ENCODE measurements around the gene FANCD2.
"Not testable (repeated sequence)": the region's sequence is repeated elsewhere in the genome, so short reads cannot be mapped to it uniquely, and the experiment has no call there.

Gene FANCD2

GRCh38 chr3:10026084-10026890, at the start of gene FANCD2:
TSS of gene FANCD2 (plus strand) at chr3:10026437. CDS start at chr3:10028658, 2,221 bp downstream.
- DNase-seq = peak; percentile 16

DNA sequence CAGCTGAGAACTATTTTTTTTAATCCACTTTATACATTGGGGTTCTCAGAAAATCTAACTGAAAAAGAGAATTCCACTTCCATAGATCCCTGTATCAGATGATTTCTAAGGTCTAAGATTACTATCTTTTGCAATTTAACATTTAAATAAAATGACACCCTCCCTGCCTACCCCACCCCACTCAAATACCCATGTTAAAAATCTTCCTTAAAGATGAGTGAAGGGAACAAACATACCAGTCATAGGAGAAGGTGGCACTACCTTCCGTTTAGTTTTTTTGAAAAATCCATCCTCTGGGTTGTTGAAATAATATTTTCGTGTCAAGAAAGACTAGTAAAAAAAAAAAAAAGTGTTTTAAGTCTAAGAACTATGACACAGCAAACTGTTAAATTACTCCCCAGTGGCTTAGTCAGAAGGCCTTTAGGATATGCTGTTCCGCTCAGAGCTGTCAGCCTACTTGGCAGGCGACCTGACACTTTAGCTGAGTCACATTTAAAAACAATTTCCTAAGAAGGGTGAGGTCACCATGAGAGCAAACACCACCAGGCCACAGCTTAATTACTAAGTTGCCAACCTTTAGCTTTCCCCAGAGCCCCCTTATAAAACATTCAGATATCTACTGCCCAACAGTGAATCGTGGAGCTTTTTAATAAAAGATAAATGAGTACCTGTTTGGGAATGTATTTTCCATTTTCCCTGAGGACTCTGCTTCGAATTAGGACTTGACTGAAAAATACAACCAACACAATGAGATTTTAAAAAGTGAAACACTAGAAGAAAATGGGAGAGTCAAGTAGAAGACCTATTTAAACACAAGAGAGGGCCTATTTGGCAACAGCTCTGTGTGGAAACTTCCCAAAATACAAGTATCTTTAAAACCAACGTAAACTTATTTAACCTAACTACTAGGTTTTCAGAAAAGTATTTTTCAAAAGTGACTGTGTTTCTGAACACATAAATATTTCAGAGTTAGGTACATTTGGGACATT, 49.2 kb upstream of the FANCD2 start:
- no peak for DNase-seq

- no peak for DNase-seq
Measured at GRCh38 chr3:9978710-9979305, 47.4 kb upstream of the FANCD2 start.

DNA sequence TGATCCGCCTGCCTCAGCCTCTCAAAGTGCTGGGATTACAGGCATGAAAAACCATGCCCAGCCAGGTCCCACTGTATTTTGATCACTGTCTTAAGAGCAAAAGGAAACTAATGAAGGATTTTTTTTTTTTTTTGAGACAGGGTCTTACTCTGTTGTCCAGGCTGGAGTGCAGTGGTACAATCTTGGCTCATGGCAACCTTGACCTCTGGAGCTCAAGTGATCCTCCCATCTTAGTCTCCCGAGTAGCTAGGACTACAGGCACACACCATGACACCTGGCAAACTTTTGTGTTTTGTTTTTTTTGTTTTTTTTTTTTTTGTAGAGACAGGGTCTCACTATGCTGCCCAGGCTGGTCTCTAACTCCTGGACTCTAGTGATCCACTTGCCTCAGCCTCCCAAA, 46.0 kb upstream of the FANCD2 start:
- DNase-seq = no peak

- DNase-seq = no peak
Measured at GRCh38 chr3:9986230-9986725, 40.0 kb upstream of the FANCD2 start.

- DNase-seq = no peak
Measured at GRCh38 chr3:9994086-9994844, 32.0 kb upstream of the FANCD2 start.

- no peak for DNase-seq
Measured at GRCh38 chr3:10000686-10001085, 25.6 kb upstream of the FANCD2 start.

DNA sequence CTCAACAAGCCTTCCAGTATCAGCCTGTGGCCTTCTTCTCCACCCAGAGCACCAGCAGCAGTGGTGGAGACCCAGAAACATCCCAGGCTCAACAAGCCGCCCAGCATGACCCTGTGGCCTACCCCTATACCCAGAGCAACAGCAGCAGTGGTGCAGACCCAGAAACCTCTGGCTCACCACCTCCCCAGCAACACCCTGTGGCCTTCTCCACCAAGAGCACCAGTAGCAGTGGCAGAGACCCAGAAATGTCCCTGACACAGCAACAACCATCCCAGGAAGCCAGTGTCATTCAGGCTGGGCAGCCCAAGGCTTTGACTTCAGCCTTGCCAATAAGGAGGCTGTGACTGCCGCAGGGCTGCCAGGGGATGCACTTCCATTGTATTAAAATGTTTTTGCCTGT, 23.3 kb upstream of the FANCD2 start:
- no peak for DNase-seq

DNA sequence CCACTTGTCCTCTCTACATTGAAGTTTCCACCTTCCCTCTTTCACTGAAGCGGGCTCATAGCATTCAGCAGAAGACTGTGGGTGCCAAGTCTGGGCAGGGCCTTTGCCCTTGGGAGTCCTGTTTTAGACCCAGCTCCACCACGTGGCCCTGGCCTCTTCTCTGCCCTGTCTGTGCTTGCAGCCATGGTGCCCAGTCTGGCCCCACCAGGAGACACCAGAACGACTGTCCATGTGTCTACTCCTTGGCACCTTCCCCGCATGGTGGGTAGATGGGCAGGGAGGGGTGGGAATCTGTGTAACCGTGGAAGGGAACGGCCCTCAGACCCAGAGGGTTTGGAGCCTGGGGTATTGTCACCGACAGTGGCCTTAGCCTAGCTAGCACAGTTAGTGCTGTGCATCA, 21.7 kb upstream of the FANCD2 start:
- no peak for DNase-seq

DNA sequence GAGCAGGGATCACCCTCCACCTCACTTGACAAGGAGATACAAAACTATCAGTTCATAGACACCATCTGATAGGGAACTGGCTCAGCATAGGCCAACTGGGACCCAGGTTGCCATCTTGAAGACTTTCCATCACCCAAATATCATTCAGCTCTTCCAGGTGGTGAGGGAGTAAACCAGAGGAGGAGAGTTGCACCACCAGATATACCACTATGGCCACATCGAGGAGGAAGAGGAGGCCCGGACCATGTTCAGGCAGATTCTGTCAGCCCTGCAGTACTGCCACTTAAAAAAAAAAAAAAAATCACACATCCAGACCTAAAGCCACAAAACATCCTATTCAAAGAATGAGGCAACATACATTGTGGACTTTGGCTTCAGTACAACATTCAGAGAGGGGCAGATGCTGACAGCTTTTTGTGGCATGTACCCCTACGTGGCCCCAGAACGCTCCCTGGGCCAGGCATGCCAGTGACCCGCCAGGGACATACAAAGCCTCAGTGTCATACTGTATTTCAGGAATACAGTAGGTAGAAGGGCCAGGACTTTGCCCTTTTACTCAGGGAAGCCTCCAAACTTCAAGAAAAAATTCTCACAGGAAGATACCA, 21.2 kb upstream of the FANCD2 start:
- DNase-seq = no peak

- no peak for DNase-seq
Measured at GRCh38 chr3:10006048-10006761, 20.0 kb upstream of the FANCD2 start.

DNA sequence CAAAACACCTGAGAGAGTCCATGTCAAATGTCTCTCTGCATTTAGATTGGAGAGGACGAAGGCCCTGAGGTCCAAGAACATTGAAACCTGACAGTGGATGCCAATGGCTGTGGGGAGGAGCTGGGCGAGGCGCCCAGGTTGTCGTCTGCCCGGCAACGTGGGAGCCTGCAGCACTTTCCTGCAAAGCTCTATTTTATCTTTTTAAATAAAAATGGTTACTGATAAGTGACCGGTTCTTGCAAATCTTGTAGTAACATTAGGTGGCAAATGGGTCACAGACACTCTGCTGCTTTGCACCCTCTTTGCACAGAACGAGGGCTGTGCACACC, 19.5 kb upstream of the FANCD2 start:
- no peak for DNase-seq

- DNase-seq = no peak
Measured at GRCh38 chr3:10007126-10007782, 19.0 kb upstream of the FANCD2 start.

- DNase-seq = not testable (repeated sequence)
Measured at GRCh38 chr3:10008216-10008587, 18.0 kb upstream of the FANCD2 start.

DNA sequence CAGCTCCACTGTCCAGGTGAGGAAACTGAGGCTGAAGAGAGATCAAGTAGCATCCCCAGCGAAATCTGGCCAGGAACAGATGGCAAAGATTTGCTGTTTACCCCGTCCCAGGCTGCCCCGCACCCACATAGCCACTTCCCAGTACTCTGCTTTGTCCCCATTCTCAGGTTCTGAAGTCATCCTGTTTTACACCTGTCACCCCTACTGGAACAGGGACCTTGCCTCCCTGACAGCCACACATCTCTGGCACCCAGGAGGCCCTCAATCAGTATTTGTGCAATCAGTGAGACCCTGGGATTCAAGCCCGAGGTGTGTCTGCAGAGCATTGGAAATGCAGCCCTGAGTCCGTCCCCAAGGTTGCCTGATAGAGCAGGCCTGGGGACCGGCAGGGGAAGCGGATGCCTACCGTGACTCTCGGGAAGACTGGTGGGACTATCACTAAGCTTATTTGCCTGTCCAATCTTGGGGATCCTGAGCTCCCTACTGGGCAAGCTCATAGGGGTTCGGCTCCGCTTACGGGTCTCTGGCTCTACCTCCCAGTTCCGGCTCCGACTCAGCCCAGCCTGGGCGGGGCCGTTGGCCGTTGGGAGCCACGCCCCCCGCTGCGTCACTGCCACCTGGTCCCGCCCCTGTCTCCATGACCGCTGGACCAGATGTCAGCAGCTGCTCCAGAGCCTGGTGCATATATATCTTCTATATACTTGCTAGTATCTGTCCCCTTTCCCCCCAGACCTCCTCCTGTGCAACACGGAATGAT, 17.5 kb upstream of the FANCD2 start:
- no peak for DNase-seq

DNA sequence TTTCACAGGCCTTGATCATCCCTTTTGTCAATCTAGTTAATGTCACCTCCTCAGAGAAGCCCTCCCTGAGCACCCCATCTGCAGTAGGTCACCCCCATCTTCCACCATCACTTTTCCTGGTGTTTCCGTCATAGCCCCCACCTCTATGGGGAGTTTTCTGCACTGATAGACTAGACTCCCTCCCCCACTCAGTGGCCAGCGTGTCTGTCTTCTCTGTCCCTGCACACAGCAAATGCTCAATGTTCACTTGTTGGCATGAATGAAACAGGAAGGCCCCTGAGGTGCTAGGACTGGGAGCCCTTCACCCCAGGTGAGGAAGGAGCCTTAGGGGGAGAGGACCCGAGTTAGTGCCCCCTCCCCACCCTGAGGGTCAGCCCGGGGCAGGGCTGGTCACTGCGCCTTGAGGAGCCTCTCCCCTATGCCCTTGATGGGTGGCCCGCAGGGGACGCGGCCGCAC, 15.8 kb upstream of the FANCD2 start:
- DNase-seq = no peak

DNA sequence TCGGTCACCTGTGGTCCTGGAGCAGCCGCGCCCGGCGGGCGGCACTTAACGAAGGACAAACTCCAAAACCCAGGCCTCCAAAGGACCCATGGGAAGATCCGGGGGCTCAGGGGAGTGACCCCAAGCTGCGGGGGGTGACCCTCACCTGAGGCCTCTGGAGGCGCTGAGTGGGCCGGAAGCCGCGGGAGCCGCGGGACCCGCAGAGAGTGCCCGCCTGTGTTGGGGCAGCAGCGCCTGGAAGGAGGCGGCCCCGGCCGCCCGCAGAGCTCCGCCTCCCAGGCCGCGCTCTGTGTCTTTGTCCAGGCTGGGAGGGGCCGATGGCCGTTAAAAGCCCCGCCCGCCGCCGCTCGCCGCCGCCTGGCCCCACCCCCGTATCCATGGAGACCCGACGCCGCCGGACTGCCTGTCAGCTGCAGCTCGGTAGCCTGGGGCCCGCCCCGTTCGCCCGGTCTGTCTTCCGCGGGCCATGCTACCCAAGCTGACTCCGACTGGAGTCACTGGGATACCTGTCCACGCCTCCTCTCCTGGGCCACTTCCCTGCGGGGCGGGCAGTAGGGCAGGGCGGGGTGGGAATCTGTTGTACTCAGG, 15.3 kb upstream of the FANCD2 start:
- peak; percentile 28 for DNase-seq

DNA sequence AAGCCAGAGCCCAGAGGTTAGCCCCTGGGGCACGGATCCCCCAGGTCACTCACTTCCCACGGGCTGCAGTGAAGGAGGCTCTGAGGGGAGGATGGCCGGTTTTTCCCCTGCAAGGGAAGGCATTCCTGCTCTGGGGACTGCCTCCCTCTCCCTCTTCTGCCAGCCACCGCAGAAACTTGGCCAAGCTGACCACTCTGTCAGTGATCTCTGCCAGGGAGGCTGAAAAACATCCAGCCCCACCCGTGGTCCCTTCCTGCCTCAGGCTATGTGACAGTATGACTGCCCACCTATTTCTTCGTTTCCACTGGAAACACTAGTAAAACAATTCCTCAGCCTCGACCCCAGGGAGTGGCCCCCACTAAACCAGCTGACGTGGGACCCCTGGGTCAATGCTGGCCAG, 14.6 kb upstream of the FANCD2 start:
- no peak for DNase-seq

DNA sequence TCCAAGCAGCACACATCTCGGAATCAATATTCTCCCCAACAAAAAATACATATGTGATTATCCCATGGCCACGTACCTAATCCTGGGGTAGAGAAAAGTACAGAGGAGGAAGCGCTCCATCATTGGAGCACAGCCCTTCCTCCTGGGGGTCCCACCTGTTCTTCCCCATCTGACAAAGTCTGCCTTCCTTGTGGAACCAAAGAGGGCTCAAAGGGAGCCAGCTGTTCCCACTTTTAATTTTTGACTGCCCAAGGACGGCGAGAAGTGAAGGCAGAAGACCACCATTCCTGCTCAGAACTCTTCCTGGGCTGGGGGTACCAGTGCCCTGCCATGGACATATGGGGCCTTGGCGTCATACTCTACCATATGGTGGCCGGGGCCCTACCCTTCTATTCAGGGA, 14.1 kb upstream of the FANCD2 start:
- DNase-seq = no peak

GRCh38 chr3:10015461-10015904, 10.8 kb upstream of the FANCD2 start:
- DNase-seq = no peak

Data from NCI-H524 treated with DMSO at 0.1 percent for 48 hours (cell line).